Naive thymus-derived CD4-positive, alpha-beta T cell (primary cell): Measurements from ENCODE around the gene CHI3L2. TPM values are rescaled to one million over a fixed set of nuclear protein-coding genes. Genes with fewer than 3 reads are reported as not detected.

Experiments
- ATAC-seq: fragments of 150-1000 bp; cut with Tn5 transposase; 2 replicates; pipeline ENCODE4 v1.10.0; 2021; ENCODE audit warnings: mild to moderate bottlenecking, moderate library complexity
- CTCF ChIA-PET: fragments of 350-600 bp; sonication (Branson Sonifier 250); formaldehyde crosslinking; loops from one replicate; lab custom pipeline; 2021; ENCODE audit warnings: antibody characterized with exemption; lab: Charles Lee
- POLR2A ChIA-PET: fragments of 350-600 bp; sonication (Branson Sonifier 250); formaldehyde crosslinking; loops from one replicate; lab custom pipeline; 2021; ENCODE audit warnings: antibody characterized with exemption, inconsistent platforms; lab: Charles Lee
- DNase-seq, 9 donors: peaks; one replicate each; pipeline versions ENCODE4 v3.0.0 to v3.0.0-alpha.2; 2020 to 2022; ENCODE audit warnings: mixed read lengths in 1 of 9
- H3K27ac ChIP-seq: one replicate; pipeline ENCODE4 v1.7.0; 2013; ENCODE audit warnings: mild to moderate bottlenecking, low read depth, low read length, moderate library complexity
- H3K27me3 ChIP-seq, 2 donors: one replicate each; pipeline ENCODE4 v1.7.0; 2013; ENCODE audit warnings: low read length in 2 of 2, mild to moderate bottlenecking in 2 of 2, moderate library complexity in 2 of 2; ENCODE audit not compliant: control insufficient read depth in 2 of 2, insufficient read depth in 2 of 2
- H3K36me3 ChIP-seq, 3 experiments: 1 replicate in 2 of 3; 2 replicates in 1 of 3; pipeline ENCODE4 v1.7.0; 2013; ENCODE audit warnings: low read length in 3 of 3, mild to moderate bottlenecking in 3 of 3, moderate library complexity in 1 of 3; ENCODE audit not compliant: insufficient read depth in 3 of 3, control insufficient read depth in 2 of 3
- H3K4me1 ChIP-seq, 2 donors: one replicate each; pipeline ENCODE4 v1.7.0; 2013; ENCODE audit warnings: low read length in 2 of 2, mild to moderate bottlenecking in 2 of 2, moderate library complexity in 1 of 2; ENCODE audit not compliant: control insufficient read depth in 2 of 2, insufficient read depth in 2 of 2
- H3K4me3 ChIP-seq: 2 replicates; pipeline ENCODE4 v1.7.0; 2013; ENCODE audit warnings: mild to moderate bottlenecking, low read length
- H3K9me3 ChIP-seq, 3 experiments: 1 replicate in 2 of 3; 2 replicates in 1 of 3; pipeline ENCODE4 v1.7.0; 2013; ENCODE audit warnings: low read length in 3 of 3; ENCODE audit not compliant: control insufficient read depth in 2 of 3
- H3K27ac Mint-ChIP-seq, 9 donors: one replicate each; pipeline ENCODE4 v1.8.0; 2020 to 2022; ENCODE audit warnings: mixed read lengths in 9 of 9, mild to moderate bottlenecking in 8 of 9, moderate library complexity in 5 of 9, inconsistent platforms in 2 of 9
- H3K27me3 Mint-ChIP-seq, 5 donors: one replicate each; pipeline ENCODE4 v1.8.0; 2021 to 2022; ENCODE audit warnings: mixed read lengths in 5 of 5, mild to moderate bottlenecking in 1 of 5
- H3K36me3 Mint-ChIP-seq, 5 donors: one replicate each; pipeline ENCODE4 v1.8.0; 2020 to 2022; ENCODE audit warnings: mixed read lengths in 5 of 5, mild to moderate bottlenecking in 3 of 5, inconsistent platforms in 1 of 5
- H3K4me1 Mint-ChIP-seq, 7 donors: one replicate each; pipeline ENCODE4 v1.8.0; 2020 to 2022; ENCODE audit warnings: mixed read lengths in 7 of 7, mild to moderate bottlenecking in 3 of 7, inconsistent platforms in 1 of 7
- H3K4me3 Mint-ChIP-seq, 10 donors: one replicate each; pipeline ENCODE4 v1.8.0; 2020 to 2022; ENCODE audit warnings: mild to moderate bottlenecking in 10 of 10, mixed read lengths in 10 of 10, moderate library complexity in 6 of 10, inconsistent platforms in 2 of 10
- H3K9me3 Mint-ChIP-seq, 11 donors: one replicate each; pipeline ENCODE4 v1.8.0; 2020 to 2022; ENCODE audit warnings: mixed read lengths in 11 of 11, mild to moderate bottlenecking in 4 of 11, inconsistent platforms in 1 of 11, moderate library complexity in 1 of 11
- intact Hi-C, 2 donors: fragments of 100-400 bp; cut with micrococcal nuclease; formaldehyde crosslinking; loops; one replicate each; pipeline ENCODE4 v1.15.1; 2023
- polyA plus RNA-seq, 2 donors: library from polyadenylated mRNA; unstranded; fragments of 300-500 nt; fragmentation: Illumina TruSeq; gene quantifications; one replicate each; pipeline ENCODE4 v1.2.3, GENCODE V29; 2021
- total RNA-seq, 6 experiments: library from RNA in 5 of 6; stranded (reverse) in 5 of 6; gene quantifications; 1 replicate in 5 of 6; 2 replicates in 1 of 6; pipeline ENCODE4 v1.2.3 and lab custom pipeline; 2021 to 2026

The CHI3L2 gene
- total and polyA plus RNA-seq, 7 experiments from 2014 or later: 7.0 to 136 (median 29.1) TPM

DNA sequence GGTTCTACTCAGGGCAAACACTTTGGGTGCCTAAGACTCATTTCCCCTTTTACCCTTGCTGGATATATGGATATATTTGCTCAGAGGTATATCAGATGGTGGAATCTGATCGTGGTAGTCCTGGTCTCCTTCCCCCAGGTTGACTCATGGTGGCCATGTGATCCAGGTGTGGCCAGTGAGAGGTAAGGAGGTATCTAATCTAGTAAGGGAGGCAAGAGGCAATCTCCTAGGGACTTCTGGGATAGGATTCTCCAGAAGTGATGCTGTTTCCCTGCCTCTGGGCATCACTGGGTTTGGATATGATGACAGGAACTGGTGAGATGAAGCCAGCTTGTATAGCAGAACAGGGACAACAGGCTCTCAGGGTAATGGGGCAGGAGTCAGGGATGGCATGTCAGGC lies 18.6 kb upstream of the CHI3L2 start:
- DNase-seq: no peak
- Mint-ChIP-seq H3K4me3 (no peak overlapping the region), H3K4me1 (peaks cover 50 to 92% (median 84%) of the 10 kb centered on the region in 7 donors), H3K36me3 (peaks cover 0 to 14% (median 0%) of the 10 kb centered on the region in 5 donors), H3K27me3 (no peaks in the 10 kb centered on the region), H3K9me3 (peaks cover 0 to 5% (median 0%) of the 10 kb centered on the region in 11 donors), H3K27ac (peak overlapping the region in 5 of 9 donors; percentile 2 to 99 (median 50))
- POLR2A ChIA-PET: interaction anchor here (1.0 to 4.5 kb wide), 3 partner anchors 9 to 13 kb away, joined by 3 to 88 read pairs (median 12); partner anchors contain the start of gene DENND2D
- Histone ChIP-seq H3K4me3 (no peak overlapping the region), H3K36me3 (no peaks in the 10 kb centered on the region), H3K4me1 (peaks cover 20 to 37% of the 10 kb centered on the region in 2 donors), H3K27ac (no peak overlapping the region), H3K9me3 (no peaks in the 10 kb centered on the region), H3K27me3 (no peaks in the 10 kb centered on the region)
- CTCF ChIA-PET: interaction anchor here (0.9 to 1.4 kb wide), 4 partner anchors 9 to 14 kb away, joined by 3 to 4 read pairs (median 4); no protein-coding TSS in a partner anchor
- no peak for ATAC-seq
- intact Hi-C loops: loop anchor here (10.0 kb wide), 2 partner anchors 416 to 574 kb away; no protein-coding TSS in a partner anchor

DNA sequence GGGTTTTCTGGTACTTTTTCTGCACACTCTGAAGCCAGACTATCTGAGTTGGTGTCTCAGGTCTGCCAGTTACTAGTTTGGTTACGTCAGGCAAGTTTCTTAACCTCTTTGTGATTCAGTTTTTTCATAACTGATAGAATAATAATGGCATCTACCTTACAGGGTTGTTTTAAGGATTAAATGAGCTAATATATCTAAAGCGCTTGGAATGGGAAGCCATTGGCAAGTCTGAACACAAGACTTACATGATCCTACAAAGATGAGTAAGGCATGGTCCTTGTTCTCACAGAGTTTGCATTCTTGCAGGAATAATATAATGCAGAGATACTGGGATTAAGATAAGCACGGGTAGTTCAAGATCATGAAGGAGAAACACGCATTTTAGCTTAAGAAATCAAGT lies 17.9 kb upstream of the CHI3L2 start:
- no peak overlapping the region for H3K4me3 ChIP-seq
- no peak overlapping the region for H3K27ac ChIP-seq
- intact Hi-C loops: loop anchor here (10.0 kb wide), 2 partner anchors 415 to 575 kb away; no protein-coding TSS in a partner anchor
- CTCF ChIA-PET: interaction anchor here (1.2 to 1.4 kb wide), 3 partner anchors 10 to 13 kb away, joined by 3 to 4 read pairs (median 4); no protein-coding TSS in a partner anchor
- Mint-ChIP-seq H3K27ac (peak overlapping the region in 7 of 9 donors; percentile 2 to 99 (median 33)), H3K4me3 (no peak overlapping the region), H3K27me3 (no peaks in the 10 kb centered on the region), H3K36me3 (peaks cover 0 to 16% (median 0%) of the 10 kb centered on the region in 5 donors), H3K9me3 (peaks cover 0 to 5% (median 0%) of the 10 kb centered on the region in 11 donors), H3K4me1 (peaks cover 56 to 97% (median 89%) of the 10 kb centered on the region in 7 donors)
- DNase-seq (no peak), ATAC-seq (no peak)
- H3K27me3 ChIP-seq: no peaks in the 10 kb centered on the region
- peaks cover 26 to 42% of the 10 kb centered on the region in 2 donors for H3K4me1 ChIP-seq
- no peaks in the 10 kb centered on the region for H3K9me3 ChIP-seq
- no peaks in the 10 kb centered on the region for H3K36me3 ChIP-seq
- POLR2A ChIA-PET: interaction anchor here (1.0 to 4.5 kb wide), 3 partner anchors 8 to 14 kb away, joined by 3 to 88 read pairs (median 12); partner anchors contain the start of gene DENND2D

DNA sequence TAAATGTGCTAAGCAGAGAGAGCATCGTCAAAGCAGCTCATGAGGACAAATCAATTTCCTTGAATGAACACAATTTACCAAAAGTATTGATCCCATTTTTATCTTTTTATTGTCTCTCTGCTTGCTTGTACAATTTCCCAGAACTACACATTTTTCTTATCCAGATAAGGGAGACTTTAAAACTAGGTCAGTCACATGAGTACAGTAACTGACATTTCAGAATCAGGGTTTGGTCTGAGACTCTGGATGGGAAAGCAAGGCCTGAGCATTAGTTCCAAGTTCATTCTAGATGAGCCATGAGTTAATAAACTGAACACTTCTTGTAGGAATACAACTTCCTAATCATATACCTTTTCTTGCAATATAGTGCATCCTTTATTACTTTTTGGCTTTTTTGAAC lies 15.6 kb upstream of the CHI3L2 start:
- no peak overlapping the region for H3K4me3 ChIP-seq
- Mint-ChIP-seq H3K4me1 (peaks cover 54 to 97% (median 90%) of the 10 kb centered on the region in 7 donors), H3K27me3 (peaks cover 0 to 2% (median 0%) of the 10 kb centered on the region in 5 donors), H3K9me3 (peaks cover 0 to 5% (median 0%) of the 10 kb centered on the region in 11 donors), H3K27ac (peak overlapping the region in 4 of 9 donors; percentile 9 to 99 (median 62)), H3K36me3 (peaks cover 0 to 16% (median 0%) of the 10 kb centered on the region in 5 donors), H3K4me3 (no peak overlapping the region)
- no peaks in the 10 kb centered on the region for H3K36me3 ChIP-seq
- no peak for DNase-seq
- H3K9me3 ChIP-seq: no peaks in the 10 kb centered on the region
- intact Hi-C loops: loop anchor here in 1 of 2 donors (10.0 kb wide), 1 partner anchor 577 kb away; no protein-coding TSS in a partner anchor
- ChIA-PET POLR2A (interaction anchor here (0.8 to 18.8 kb wide), 4 partner anchors 9 to 20 kb away, joined by 5 to 1128 read pairs (median 6); partner anchors contain the start of gene DENND2D), CTCF (no interaction called here)
- ATAC-seq: no peak
- no peak overlapping the region for H3K27ac ChIP-seq
- H3K27me3 ChIP-seq: no peaks in the 10 kb centered on the region
- H3K4me1 ChIP-seq: peaks cover 41 to 47% of the 10 kb centered on the region in 2 donors

DNA sequence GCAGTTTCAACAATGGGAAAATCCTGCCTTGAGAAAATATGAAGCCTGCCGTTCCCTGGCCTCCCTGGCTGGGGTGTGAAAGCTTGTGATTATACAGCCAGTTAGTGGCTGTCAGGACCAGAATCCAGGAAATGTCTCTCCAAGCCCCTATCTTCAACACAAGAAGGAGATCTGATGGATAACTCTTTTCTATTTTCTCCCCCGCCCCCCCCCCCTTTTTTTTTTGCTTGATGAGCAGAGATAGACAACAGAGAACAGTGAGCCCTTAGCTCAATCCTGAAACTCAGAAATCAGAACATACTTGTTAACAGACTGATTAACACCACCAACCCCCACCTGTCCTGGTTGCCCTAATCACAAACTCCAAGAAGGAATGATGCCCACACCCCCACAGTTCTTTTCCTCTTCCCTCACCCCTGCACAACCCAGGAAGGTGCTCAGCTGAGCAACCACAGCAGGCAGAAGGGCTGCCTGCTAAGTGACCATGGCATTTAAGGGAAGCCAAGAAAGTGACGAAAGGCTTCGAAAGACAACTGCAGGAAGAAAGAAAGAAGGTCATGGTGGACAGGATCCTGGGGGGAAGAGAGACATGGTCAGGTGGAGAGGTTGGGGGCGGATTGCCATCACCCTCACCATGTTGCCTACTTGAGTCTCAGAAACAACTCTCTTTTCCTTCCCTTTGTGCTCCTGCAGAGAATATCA lies 14.7 kb upstream of the CHI3L2 start:
- H3K27me3 Mint-ChIP-seq: peaks cover 0 to 2% (median 0%) of the 10 kb centered on the region in 5 donors
- peaks cover 50 to 52% of the 10 kb centered on the region in 2 donors for H3K4me1 ChIP-seq
- intact Hi-C loops: loop anchor here in 1 of 2 donors (10.0 kb wide), 1 partner anchor 578 kb away; no protein-coding TSS in a partner anchor
- H3K4me3 ChIP-seq: peak overlapping the region; percentile 10
- CTCF ChIA-PET: interaction anchor here (17.6 kb wide), 1 partner anchor 15 kb away, joined by 341 read pairs; the partner anchor contains the start of gene DENND2D
- no peaks in the 10 kb centered on the region for H3K27me3 ChIP-seq
- peaks cover 0 to 21% (median 0%) of the 10 kb centered on the region in 5 donors for H3K36me3 Mint-ChIP-seq
- peaks cover 0 to 5% (median 2%) of the 10 kb centered on the region in 11 donors for H3K9me3 Mint-ChIP-seq
- ATAC-seq: no peak
- H3K9me3 ChIP-seq: no peaks in the 10 kb centered on the region
- peaks cover 62 to 97% (median 90%) of the 10 kb centered on the region in 7 donors for H3K4me1 Mint-ChIP-seq
- peak overlapping the region; percentile 94 to 100 (median 97) for H3K27ac Mint-ChIP-seq
- POLR2A ChIA-PET: interaction anchor here (0.5 to 18.8 kb wide), 5 partner anchors 9 to 58 kb away, joined by 3 to 1128 read pairs (median 6); partner anchors contain the start of gene DENND2D
- no peaks in the 10 kb centered on the region for H3K36me3 ChIP-seq
- peak overlapping the region; percentile 36 for H3K27ac ChIP-seq
- H3K4me3 Mint-ChIP-seq: peak overlapping the region; percentile 60 to 88 (median 81)
- DNase-seq: no peak

DNA sequence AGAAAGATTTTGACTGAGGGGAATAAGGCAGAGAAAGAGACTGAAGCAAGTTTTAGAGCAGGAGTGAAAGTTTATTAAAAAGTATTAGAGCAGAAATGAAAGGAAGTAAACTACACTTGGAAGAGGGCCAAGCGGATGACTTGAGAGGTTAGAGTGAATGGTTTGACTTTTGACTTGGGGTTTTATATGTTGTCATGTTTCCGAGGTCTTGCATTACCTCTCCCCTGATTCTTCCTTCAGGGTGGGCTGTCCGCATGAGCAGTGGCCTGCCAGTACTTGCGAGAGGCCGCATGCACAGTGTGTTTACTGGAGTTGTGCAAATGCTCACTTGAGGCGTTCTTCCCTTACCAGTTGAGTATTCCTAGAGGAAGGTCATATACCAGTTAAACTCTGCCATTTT lies 14.1 kb upstream of the CHI3L2 start:
- peaks cover 56 to 59% of the 10 kb centered on the region in 2 donors for H3K4me1 ChIP-seq
- peak overlapping the region; percentile 94 to 100 (median 97) for H3K27ac Mint-ChIP-seq
- peak overlapping the region; percentile 12 for H3K4me3 ChIP-seq
- no peaks in the 10 kb centered on the region for H3K36me3 ChIP-seq
- H3K27ac ChIP-seq: peak overlapping the region; percentile 75
- peaks cover 0 to 26% (median 0%) of the 10 kb centered on the region in 5 donors for H3K36me3 Mint-ChIP-seq
- intact Hi-C loops: loop anchor here in 1 of 2 donors (10.0 kb wide), 1 partner anchor 579 kb away; no protein-coding TSS in a partner anchor
- peak overlapping the region; percentile 60 to 88 (median 81) for H3K4me3 Mint-ChIP-seq
- ChIA-PET CTCF (interaction anchor here (17.6 kb wide), 1 partner anchor 16 kb away, joined by 341 read pairs; the partner anchor contains the start of gene DENND2D), POLR2A (interaction anchor here (3.0 to 18.8 kb wide), 3 partner anchors 15 to 120 kb away, joined by 15 to 1128 read pairs (median 99); partner anchors contain the start of genes CHI3L2 and DENND2D)
- ATAC-seq (no peak), DNase-seq (peak in 4 of 9 donors; percentile 48 to 56 (median 53))
- H3K27me3 Mint-ChIP-seq: peaks cover 0 to 2% (median 0%) of the 10 kb centered on the region in 5 donors
- H3K9me3 ChIP-seq: no peaks in the 10 kb centered on the region
- H3K4me1 Mint-ChIP-seq: peaks cover 66 to 97% (median 90%) of the 10 kb centered on the region in 7 donors
- H3K27me3 ChIP-seq: no peaks in the 10 kb centered on the region
- peaks cover 0 to 8% (median 2%) of the 10 kb centered on the region in 11 donors for H3K9me3 Mint-ChIP-seq
